OCI-LY1 (cell line): Measurements from ENCODE around the gene PMM1.

Experiments used
- H2AFZ ChIP-seq: fragments of 200-600 bp; sonication (generic), shearing (Covaris generic); 2 replicates; pipeline ENCODE4 v1.6.0; 2014; ENCODE audit warnings: antibody characterized with exemption, mild to moderate bottlenecking, low read length
- H3F3A ChIP-seq: fragments of 200-600 bp; sonication (generic), shearing (Covaris generic); 2 replicates; pipeline ENCODE4 v1.6.0; 2014; ENCODE audit warnings: mild to moderate bottlenecking, antibody characterized with exemption, low read length, moderate library complexity; ENCODE audit not compliant: insufficient read depth
- H3K27ac ChIP-seq: fragments of 200-600 bp; sonication (generic); 2 replicates; pipeline ENCODE4 v1.5.1; 2014; ENCODE audit warnings: low read length, mixed run types, mild to moderate bottlenecking, low read depth; ENCODE audit not compliant: poor library complexity, severe bottlenecking
- H3K27me3 ChIP-seq: fragments of 200-600 bp; sonication (generic); 2 replicates; pipeline ENCODE4 v1.6.0; 2014; ENCODE audit warnings: antibody characterized with exemption, mild to moderate bottlenecking, low read length, moderate library complexity; ENCODE audit not compliant: insufficient read depth
- H3K36me3 ChIP-seq: fragments of 200-600 bp; sonication (generic); 2 replicates; pipeline ENCODE4 v1.6.1; 2014; ENCODE audit warnings: mild to moderate bottlenecking, antibody characterized with exemption, low read length, moderate library complexity, mixed read lengths; ENCODE audit not compliant: insufficient read depth
- H3K4me1 ChIP-seq: fragments of 200-600 bp; sonication (generic); 2 replicates; pipeline ENCODE4 v1.5.1; 2014; ENCODE audit warnings: mild to moderate bottlenecking, low read length, moderate library complexity; ENCODE audit not compliant: insufficient read depth, severe bottlenecking
- H3K4me2 ChIP-seq: fragments of 200-600 bp; sonication (generic), shearing (Covaris generic); 2 replicates; pipeline ENCODE4 v1.6.1; 2014; ENCODE audit warnings: low read length
- H3K4me3 ChIP-seq: fragments of 200-600 bp; sonication (generic); 2 replicates; pipeline ENCODE4 v1.5.1; 2014; ENCODE audit warnings: low read length, low read depth, mild to moderate bottlenecking, mixed read lengths; ENCODE audit not compliant: poor library complexity, severe bottlenecking
- H3K79me2 ChIP-seq: fragments of 200-600 bp; shearing (Covaris generic); 2 replicates; pipeline ENCODE4 v1.6.1; 2016; ENCODE audit warnings: mixed run types, low read length, mixed read lengths; ENCODE audit not compliant: insufficient read depth
- H3K9ac ChIP-seq: fragments of 200-600 bp; sonication (generic), shearing (Covaris generic); 2 replicates; pipeline ENCODE4 v1.6.1; 2014; ENCODE audit warnings: mild to moderate bottlenecking, low read length, mixed read lengths
- H3K9me2 ChIP-seq: fragments of 200-600 bp; sonication (generic), shearing (Covaris generic); 2 replicates; pipeline ENCODE4 v1.6.1; 2014; ENCODE audit warnings: low read depth, mild to moderate bottlenecking, low read length, mixed read lengths
- H3K9me3 ChIP-seq: fragments of 200-600 bp; shearing (Covaris generic); 2 replicates; pipeline ENCODE4 v1.6.1; 2014; ENCODE audit warnings: low read length, mixed read lengths
- H4K20me1 ChIP-seq: fragments of 200-600 bp; sonication (generic), shearing (Covaris generic); 2 replicates; pipeline ENCODE4 v1.6.0; 2016; ENCODE audit warnings: mild to moderate bottlenecking, low read length; ENCODE audit not compliant: insufficient read depth
- CTCF ChIP-seq: fragments of 200-600 bp; sonication (generic), shearing (Covaris generic); IDR thresholded peaks from 2 replicates; pipeline ENCODE4 v1.5.1; 2017; ENCODE audit warnings: mild to moderate bottlenecking, antibody characterized with exemption, low read length, moderate library complexity, mixed read lengths
- EZH2 ChIP-seq: fragments of 200-600 bp; sonication (generic), shearing (Covaris generic); IDR thresholded peaks from 2 replicates; pipeline ENCODE4 v1.8.0; 2017; ENCODE audit warnings: borderline replicate concordance, mixed run types, mild to moderate bottlenecking, antibody characterized with exemption, low read length, moderate library complexity, mixed read lengths

Gene PMM1

GRCh38 chr22:41543854-41544670 lies 45.6 kb downstream of the PMM1 start, which contains the start of gene POLR3H:
TSS of gene POLR3H (minus strand) at chr22:41544470. CDS start at chr22:41544101, 369 bp downstream.
- TF ChIP-seq EZH2 (no peak), CTCF (peak; percentile 91)
- Histone ChIP-seq H2AFZ (peak within 1 kb of the TSS; percentile 2; the same call in 1 of the 2 replicates), H3K27ac (peak within 1 kb of the TSS; percentile 42)

GRCh38 chr22:41542224-41542623 lies 47.4 kb downstream of the PMM1 start:
- Histone ChIP-seq H3K4me3 (peak overlapping the region; percentile 96), H3K9ac (no peak overlapping the region), H3K4me2 (peak overlapping the region; percentile 63), H3K4me1 (peaks cover 38% of the 10 kb centered on the region), H3K9me3 (no peaks in the 10 kb centered on the region), H4K20me1 (no peaks in the 10 kb centered on the region), H3K9me2 (no peaks in the 10 kb centered on the region), H3K79me2 (peaks cover 25% of the 10 kb centered on the region), H2AFZ (no peak overlapping the region), H3K27ac (no peak overlapping the region), H3F3A (no peaks in the 10 kb centered on the region), H3K27me3 (no peaks in the 10 kb centered on the region), H3K36me3 (peaks cover 25% of the 10 kb centered on the region)
- TF ChIP-seq EZH2 (no peak), CTCF (no peak)

More at GRCh38 chr22:41543854-41544670, 45.6 kb downstream of the PMM1 start, which contains the start of gene POLR3H:
- Histone ChIP-seq H4K20me1 (no peaks in the 10 kb centered on the region), H3K4me3 (peak within 1 kb of the TSS; percentile 96), H3K27me3 (no peaks in the 10 kb centered on the region), H3K9me3 (no peaks in the 10 kb centered on the region), H3K36me3 (peaks cover 11% of the 10 kb centered on the region), H3K79me2 (peaks cover 25% of the 10 kb centered on the region), H3K4me1 (peaks cover 38% of the 10 kb centered on the region), H3K9me2 (no peaks in the 10 kb centered on the region), H3K9ac (peak within 1 kb of the TSS; percentile 98), H3K4me2 (peak within 1 kb of the TSS; percentile 63), H3F3A (no peaks in the 10 kb centered on the region)

GRCh38 chr22:41541484-41541883 lies 48.2 kb downstream of the PMM1 start:
- no peaks in the 10 kb centered on the region for H4K20me1 ChIP-seq
- no peaks in the 10 kb centered on the region for H3K9me2 ChIP-seq
- no peaks in the 10 kb centered on the region for H3F3A ChIP-seq
- H3K4me1 ChIP-seq: peaks cover 38% of the 10 kb centered on the region
- TF ChIP-seq CTCF: no peak
- TF ChIP-seq EZH2: no peak
- H3K9ac ChIP-seq: no peak overlapping the region; the same call in 1 of the 2 replicates
- no peak overlapping the region for H3K4me3 ChIP-seq
- no peak overlapping the region for H2AFZ ChIP-seq
- no peaks in the 10 kb centered on the region for H3K9me3 ChIP-seq
- no peak overlapping the region for H3K27ac ChIP-seq
- peaks cover 30% of the 10 kb centered on the region for H3K36me3 ChIP-seq
- H3K27me3 ChIP-seq: no peaks in the 10 kb centered on the region
- peak overlapping the region; percentile 63 for H3K4me2 ChIP-seq
- H3K79me2 ChIP-seq: peaks cover 25% of the 10 kb centered on the region
